HFFc6 (cell line): ENCODE results near the gene GNAS. TPM values are rescaled to one million over a fixed set of nuclear protein-coding genes. Genes with fewer than 3 reads are reported as not detected.
"Not testable (repeated sequence)": the region's sequence is repeated elsewhere in the genome, so short reads cannot be mapped to it uniquely, and the experiment has no call there.

Experiments
- DNase-seq: peaks from one replicate; pipeline ENCODE4 v3.0.0-alpha.2; 2018
- H3K27ac Mint-ChIP-seq: 2 replicates; pipeline ENCODE4 v1.8.0; 2020; ENCODE audit warnings: mild to moderate bottlenecking, mixed read lengths
- H3K27me3 Mint-ChIP-seq: 2 replicates; pipeline ENCODE4 v1.8.0; 2021; ENCODE audit warnings: mild to moderate bottlenecking, moderate library complexity, mixed read lengths; ENCODE audit not compliant: insufficient read depth
- H3K36me3 Mint-ChIP-seq: 2 replicates; pipeline ENCODE4 v1.8.0; 2021; ENCODE audit warnings: low read depth, mixed read lengths
- H3K4me1 Mint-ChIP-seq: 2 replicates; pipeline ENCODE4 v1.8.0; 2020; ENCODE audit warnings: low read depth, mixed read lengths
- H3K4me3 Mint-ChIP-seq: 2 replicates; pipeline ENCODE4 v1.8.0; 2020; ENCODE audit warnings: mild to moderate bottlenecking, moderate library complexity, mixed read lengths
- H3K9me3 Mint-ChIP-seq: 2 replicates; pipeline ENCODE4 v1.8.0; 2020; ENCODE audit warnings: mild to moderate bottlenecking, mixed read lengths
- total RNA-seq, 6 experiments: library from RNA; stranded (reverse); fragmentation: NEBNext Ultra II Directional; extraction: Animal tissue kit (Norgen Biotek cat#: 25700); gene quantifications; 2 replicates in 1 of 6; 3 replicates in 5 of 6; pipeline ENCODE4 v1.2.3, GENCODE V29; 2021
- TF ChIP-seq, protein P1 (sequence below): fragments of 200-600 bp; sonication (generic); IDR thresholded peaks from 2 replicates; pipeline ENCODE4 v1.5.0; 2021; ENCODE audit warnings: antibody characterized with exemption, mild to moderate bottlenecking

Gene GNAS
- total RNA-seq, 6 experiments from 2014 or later, result 820 to 1,032 (median 914) TPM

DNA sequence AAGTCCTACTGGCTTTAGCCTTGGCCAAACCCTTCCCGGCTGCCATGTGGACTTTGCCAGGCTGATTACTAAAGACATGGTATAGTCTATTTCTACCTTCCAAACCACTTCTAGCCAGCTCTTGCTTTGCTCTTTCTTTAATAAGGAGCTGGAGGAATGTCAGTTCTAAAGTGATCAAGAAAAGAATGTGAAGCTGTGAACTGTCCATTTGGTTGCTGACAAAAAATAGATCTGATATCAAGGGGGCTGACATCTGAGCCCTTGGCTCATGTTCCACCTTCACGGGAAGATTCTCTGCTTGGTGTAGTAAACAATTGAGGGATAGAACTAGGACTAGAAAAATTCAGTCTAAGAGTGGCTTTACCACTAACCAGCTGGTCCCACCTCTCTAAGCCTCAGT, 24.4 kb upstream of the GNAS start:
- H3K4me1 Mint-ChIP-seq, result no peaks in the 10 kb centered on the region
- DNase-seq, result no peak
- no peaks in the 10 kb centered on the region for H3K9me3 Mint-ChIP-seq
- TF ChIP-seq, protein P1, sequence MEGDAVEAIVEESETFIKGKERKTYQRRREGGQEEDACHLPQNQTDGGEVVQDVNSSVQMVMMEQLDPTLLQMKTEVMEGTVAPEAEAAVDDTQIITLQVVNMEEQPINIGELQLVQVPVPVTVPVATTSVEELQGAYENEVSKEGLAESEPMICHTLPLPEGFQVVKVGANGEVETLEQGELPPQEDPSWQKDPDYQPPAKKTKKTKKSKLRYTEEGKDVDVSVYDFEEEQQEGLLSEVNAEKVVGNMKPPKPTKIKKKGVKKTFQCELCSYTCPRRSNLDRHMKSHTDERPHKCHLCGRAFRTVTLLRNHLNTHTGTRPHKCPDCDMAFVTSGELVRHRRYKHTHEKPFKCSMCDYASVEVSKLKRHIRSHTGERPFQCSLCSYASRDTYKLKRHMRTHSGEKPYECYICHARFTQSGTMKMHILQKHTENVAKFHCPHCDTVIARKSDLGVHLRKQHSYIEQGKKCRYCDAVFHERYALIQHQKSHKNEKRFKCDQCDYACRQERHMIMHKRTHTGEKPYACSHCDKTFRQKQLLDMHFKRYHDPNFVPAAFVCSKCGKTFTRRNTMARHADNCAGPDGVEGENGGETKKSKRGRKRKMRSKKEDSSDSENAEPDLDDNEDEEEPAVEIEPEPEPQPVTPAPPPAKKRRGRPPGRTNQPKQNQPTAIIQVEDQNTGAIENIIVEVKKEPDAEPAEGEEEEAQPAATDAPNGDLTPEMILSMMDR, result no peak
- peaks cover 15% of the 10 kb centered on the region; the same call in 1 of the 2 replicates for H3K36me3 Mint-ChIP-seq
- no peak overlapping the region for H3K27ac Mint-ChIP-seq
- peaks cover 22% of the 10 kb centered on the region for H3K27me3 Mint-ChIP-seq
- no peak overlapping the region for H3K4me3 Mint-ChIP-seq

DNA sequence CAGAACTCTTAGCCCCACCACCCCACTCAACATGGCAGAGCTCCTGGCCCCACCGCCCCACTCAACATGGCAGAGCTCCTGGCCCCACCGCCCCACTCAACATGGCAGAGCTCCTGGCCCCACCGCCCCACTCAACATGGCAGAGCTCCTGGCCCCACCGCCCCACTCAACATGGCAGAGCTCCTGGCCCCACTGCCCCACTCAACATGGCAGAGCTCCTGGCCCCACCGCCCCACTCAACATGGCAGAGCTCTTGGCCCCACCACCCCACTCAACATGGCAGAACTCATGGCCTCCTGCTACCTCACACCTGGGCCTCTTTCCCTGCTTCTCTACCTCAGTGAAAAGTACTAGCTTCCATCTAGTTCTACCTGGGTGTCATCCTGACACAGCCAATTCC, 23.7 kb upstream of the GNAS start:
- not testable (repeated sequence) for H3K9me3 Mint-ChIP-seq, DNase-seq, H3K4me1 Mint-ChIP-seq, H3K4me3 Mint-ChIP-seq, H3K27ac Mint-ChIP-seq
- H3K36me3 Mint-ChIP-seq, result peaks cover 15% of the 10 kb centered on the region; the same call in 1 of the 2 replicates
- H3K27me3 Mint-ChIP-seq, result peaks cover 19% of the 10 kb centered on the region

DNA sequence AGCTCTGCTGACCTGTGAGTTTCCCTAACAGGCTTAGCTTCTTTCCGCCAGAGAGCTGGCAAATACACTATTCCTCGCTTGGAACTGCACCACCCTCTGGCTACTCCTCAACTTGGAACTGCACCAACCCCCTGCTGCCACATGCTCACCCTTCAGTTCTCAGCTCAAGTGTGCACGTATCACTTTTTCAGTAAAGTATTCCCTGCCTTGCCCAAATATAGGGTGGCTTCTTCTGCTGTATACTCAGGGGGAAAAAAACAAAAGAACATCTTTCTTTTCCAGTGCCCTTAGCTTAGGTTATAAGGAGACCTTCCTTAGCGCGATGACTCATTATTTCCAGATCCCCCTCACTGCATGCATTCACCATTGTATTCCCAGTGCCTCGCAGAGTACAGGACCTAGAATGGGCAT, 23.0 kb upstream of the GNAS start:
- TF ChIP-seq, protein P1, result no peak
- Mint-ChIP-seq H3K36me3 (peaks cover 15% of the 10 kb centered on the region; the same call in 1 of the 2 replicates), H3K4me1 (no peaks in the 10 kb centered on the region), H3K9me3 (no peaks in the 10 kb centered on the region), H3K27ac (no peak overlapping the region), H3K4me3 (no peak overlapping the region), H3K27me3 (peaks cover 15% of the 10 kb centered on the region)
- no peak for DNase-seq

DNA sequence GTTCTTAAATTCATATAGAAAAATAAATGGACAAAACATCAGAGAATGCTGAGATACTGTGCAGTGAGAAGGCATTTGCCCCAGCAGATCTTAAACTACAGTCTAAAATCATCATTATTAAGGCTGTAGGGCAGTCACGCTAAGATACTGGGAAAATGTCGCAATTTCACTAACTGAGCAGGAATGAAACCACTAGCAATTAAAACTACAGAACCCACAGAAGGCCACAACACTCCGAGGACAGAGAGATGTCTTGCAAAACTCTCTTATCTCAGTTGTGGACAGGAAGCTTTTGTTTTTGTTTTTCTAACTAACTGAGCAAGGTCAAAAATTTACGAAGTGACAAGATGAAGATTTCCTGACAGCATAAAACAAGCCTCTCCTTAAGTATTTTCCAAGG, 20.1 kb upstream of the GNAS start:
- Mint-ChIP-seq H3K4me1 (no peaks in the 10 kb centered on the region), H3K27ac (no peak overlapping the region), H3K9me3 (no peaks in the 10 kb centered on the region), H3K27me3 (peaks cover 19% of the 10 kb centered on the region), H3K4me3 (no peak overlapping the region), H3K36me3 (peaks cover 15% of the 10 kb centered on the region; the same call in 1 of the 2 replicates)
- TF ChIP-seq, protein P1, result no peak
- DNase-seq, result peak; percentile 7

DNA sequence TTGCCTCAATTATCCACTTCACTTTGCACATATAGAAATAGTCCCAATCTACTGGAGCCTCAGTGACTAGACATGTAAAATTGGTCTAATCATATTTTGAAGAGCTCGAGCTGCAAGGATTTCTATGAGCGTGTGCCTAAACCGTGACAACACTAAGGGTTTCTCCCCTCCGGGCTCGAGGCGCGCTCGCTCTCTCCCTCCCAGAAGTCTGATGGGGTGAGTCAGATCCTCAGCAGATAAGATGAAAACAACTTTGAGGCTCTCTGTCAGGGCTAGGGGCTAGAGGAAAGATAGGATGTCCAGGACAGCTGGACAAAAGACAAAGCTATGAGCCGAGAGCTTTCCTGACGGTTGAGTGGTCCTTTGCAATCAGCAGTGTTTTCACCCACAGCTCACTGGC, 18.6 kb upstream of the GNAS start:
- Mint-ChIP-seq H3K9me3 (no peaks in the 10 kb centered on the region), H3K27ac (no peak overlapping the region), H3K4me3 (no peak overlapping the region), H3K27me3 (peaks cover 19% of the 10 kb centered on the region), H3K36me3 (peaks cover 15% of the 10 kb centered on the region; the same call in 1 of the 2 replicates), H3K4me1 (no peaks in the 10 kb centered on the region)
- DNase-seq, result no peak
- TF ChIP-seq, protein P1, result no peak

DNA sequence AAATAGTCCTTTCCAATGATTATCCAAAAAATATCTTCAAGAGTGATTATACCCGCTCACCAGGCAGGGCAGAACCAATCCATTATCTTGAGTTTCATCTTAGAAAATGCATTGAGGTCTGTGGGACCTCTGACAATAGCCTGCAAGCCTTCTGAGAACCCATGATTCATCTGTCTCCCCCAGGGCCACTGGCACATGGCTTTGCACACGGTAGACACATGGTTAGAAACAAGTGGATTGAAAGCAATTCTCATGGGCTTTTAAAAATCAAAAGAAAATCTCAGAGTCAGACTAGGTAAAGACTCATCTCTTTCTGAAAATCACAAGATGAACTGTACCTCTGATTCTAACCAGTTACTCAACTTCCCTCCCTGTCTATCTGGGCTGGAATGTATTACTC, 17.3 kb upstream of the GNAS start:
- TF ChIP-seq, protein P1, result no peak
- H3K4me3 Mint-ChIP-seq, result no peak overlapping the region
- DNase-seq, result no peak
- H3K9me3 Mint-ChIP-seq, result no peaks in the 10 kb centered on the region
- H3K27ac Mint-ChIP-seq, result no peak overlapping the region
- H3K4me1 Mint-ChIP-seq, result no peaks in the 10 kb centered on the region
- H3K36me3 Mint-ChIP-seq, result peaks cover 10% of the 10 kb centered on the region; the same call in 1 of the 2 replicates
- peaks cover 20% of the 10 kb centered on the region for H3K27me3 Mint-ChIP-seq
